Measurements from ENCODE around the gene ADGRG6.

Gene ADGRG6

DNA sequence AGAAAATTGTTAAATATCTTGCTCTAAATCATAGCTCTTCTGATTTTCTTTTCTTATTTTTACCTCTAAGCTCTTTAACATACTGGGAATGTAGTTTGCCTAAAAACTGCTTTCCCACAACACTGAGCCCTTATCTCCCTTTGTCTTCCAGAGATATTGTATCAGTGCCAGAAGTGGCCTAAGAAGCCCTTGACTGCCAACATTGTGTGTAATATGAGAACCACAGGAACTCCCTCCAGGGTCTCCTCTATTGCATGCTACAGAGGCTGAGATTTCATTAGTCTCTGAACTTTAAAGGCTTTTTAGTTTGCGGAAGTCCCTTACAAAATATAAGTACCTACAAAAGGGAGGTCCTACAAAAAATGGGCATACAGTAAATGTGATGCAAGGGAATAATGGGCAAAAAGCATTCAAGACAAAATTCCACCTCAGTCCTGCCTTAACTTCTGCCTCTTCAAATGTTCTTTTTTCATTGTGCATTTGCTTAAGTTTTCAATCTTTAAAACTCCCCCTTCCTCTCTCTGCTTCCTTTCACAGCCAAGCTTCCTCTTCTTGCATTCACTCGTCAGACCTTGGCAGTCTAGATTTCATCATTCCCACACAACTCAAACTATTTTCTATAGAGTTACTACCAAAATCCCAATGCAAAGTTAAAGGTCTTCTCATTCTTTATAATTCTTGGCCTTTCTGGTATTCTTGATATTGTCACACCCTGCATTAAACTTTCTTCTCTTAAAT lies 76.5 kb downstream of the ADGRG6 start (continued):
- TF ChIP-seq ZNF549 (tag by site-specific recombination; IDR thresholded peaks at IDR 0.05) (no peak), WT1 (tag by site-specific recombination; IDR thresholded peaks at IDR 0.05) (peak; percentile 62), GLIS2 (tag by site-specific recombination; IDR thresholded peaks at IDR 0.05) (no peak), ZSCAN16 (tag by site-specific recombination; IDR thresholded peaks at IDR 0.05) (no peak), ZNF843 (tag by site-specific recombination; IDR thresholded peaks at IDR 0.05) (peak; percentile 68; the same call in 1 of the 2 replicates), ZNF623 (tag by site-specific recombination; IDR thresholded peaks at IDR 0.05) (no peak), ZNF510 (tag by site-specific recombination; IDR thresholded peaks at IDR 0.05; ENCODE audit: insufficient replicate concordance) (no peak), EGR2 (tag by site-specific recombination; IDR thresholded peaks at IDR 0.05; ENCODE audit: low read depth) (no peak), ZNF223 (tag by site-specific recombination; IDR thresholded peaks at IDR 0.05) (no peak), ZNF140 (tag by site-specific recombination; IDR thresholded peaks at IDR 0.05) (no peak), ZNF138 (tag by site-specific recombination; IDR thresholded peaks at IDR 0.05; ENCODE audit: borderline replicate concordance) (no peak), ZEB2 (tag by site-specific recombination; IDR thresholded peaks at IDR 0.05) (peak; percentile 53), BCL11A (tag by site-specific recombination; IDR thresholded peaks at IDR 0.05; ENCODE audit: low read depth) (peak; percentile 40; the same call in 1 of the 2 replicates), ZNF677 (tag by site-specific recombination; IDR thresholded peaks at IDR 0.05) (no peak), ZBTB1 (tag by site-specific recombination; IDR thresholded peaks at IDR 0.05) (no peak), ZNF530 (tag by site-specific recombination; IDR thresholded peaks at IDR 0.05; ENCODE audit: low read depth) (no peak), ZNF777 (tag by site-specific recombination; IDR thresholded peaks at IDR 0.05; ENCODE audit: borderline replicate concordance) (no peak), YY2 (tag by site-specific recombination; IDR thresholded peaks at IDR 0.05) (no peak), ZNF239 (tag by site-specific recombination; IDR thresholded peaks at IDR 0.05) (no peak), PRDM1 (tag by site-specific recombination; IDR thresholded peaks at IDR 0.05) (peak; percentile 48; the same call in 1 of the 2 replicates), ZNF280C (tag by site-specific recombination; IDR thresholded peaks at IDR 0.05) (no peak), ZNF354C (tag by site-specific recombination; IDR thresholded peaks at IDR 0.05; ENCODE audit: borderline replicate concordance, low read depth) (no peak), ZNF670 (tag by site-specific recombination; IDR thresholded peaks at IDR 0.05; ENCODE audit: low read depth) (no peak), GLIS1 (tag by site-specific recombination; IDR thresholded peaks at IDR 0.05) (no peak), ZNF404 (tag by site-specific recombination; IDR thresholded peaks at IDR 0.05) (no peak), ZNF10 (tag by site-specific recombination; IDR thresholded peaks at IDR 0.05) (no peak), HOXA7 (CRISPR knock-in tag; IDR thresholded peaks at IDR 0.05; ENCODE audit: borderline replicate concordance) (no peak), ZNF521 (tag by site-specific recombination; IDR thresholded peaks at IDR 0.05) (no peak), KLF8 (tag by site-specific recombination; IDR thresholded peaks at IDR 0.05) (no peak), ZFP37 (tag by site-specific recombination; IDR thresholded peaks at IDR 0.05) (no peak), SP7 (tag by site-specific recombination; IDR thresholded peaks at IDR 0.05) (peak; percentile 76), RBAK (tag by site-specific recombination; IDR thresholded peaks at IDR 0.05) (no peak), TRIM28 (IDR thresholded peaks at IDR 0.05; ENCODE audit: borderline replicate concordance, low read length) (peak; percentile 97)
- TF ChIP-seq, protein P1, sequence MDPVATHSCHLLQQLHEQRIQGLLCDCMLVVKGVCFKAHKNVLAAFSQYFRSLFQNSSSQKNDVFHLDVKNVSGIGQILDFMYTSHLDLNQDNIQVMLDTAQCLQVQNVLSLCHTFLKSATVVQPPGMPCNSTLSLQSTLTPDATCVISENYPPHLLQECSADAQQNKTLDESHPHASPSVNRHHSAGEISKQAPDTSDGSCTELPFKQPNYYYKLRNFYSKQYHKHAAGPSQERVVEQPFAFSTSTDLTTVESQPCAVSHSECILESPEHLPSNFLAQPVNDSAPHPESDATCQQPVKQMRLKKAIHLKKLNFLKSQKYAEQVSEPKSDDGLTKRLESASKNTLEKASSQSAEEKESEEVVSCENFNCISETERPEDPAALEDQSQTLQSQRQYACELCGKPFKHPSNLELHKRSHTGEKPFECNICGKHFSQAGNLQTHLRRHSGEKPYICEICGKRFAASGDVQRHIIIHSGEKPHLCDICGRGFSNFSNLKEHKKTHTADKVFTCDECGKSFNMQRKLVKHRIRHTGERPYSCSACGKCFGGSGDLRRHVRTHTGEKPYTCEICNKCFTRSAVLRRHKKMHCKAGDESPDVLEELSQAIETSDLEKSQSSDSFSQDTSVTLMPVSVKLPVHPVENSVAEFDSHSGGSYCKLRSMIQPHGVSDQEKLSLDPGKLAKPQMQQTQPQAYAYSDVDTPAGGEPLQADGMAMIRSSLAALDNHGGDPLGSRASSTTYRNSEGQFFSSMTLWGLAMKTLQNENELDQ (tag by site-specific recombination; IDR thresholded peaks at IDR 0.05; ENCODE audit: low read depth) = no peak
- TF ChIP-seq, protein P2, sequence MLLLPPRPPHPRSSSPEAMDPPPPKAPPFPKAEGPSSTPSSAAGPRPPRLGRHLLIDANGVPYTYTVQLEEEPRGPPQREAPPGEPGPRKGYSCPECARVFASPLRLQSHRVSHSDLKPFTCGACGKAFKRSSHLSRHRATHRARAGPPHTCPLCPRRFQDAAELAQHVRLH (tag by site-specific recombination; IDR thresholded peaks at IDR 0.05) = no peak; the same call in 1 of the 2 replicates
- TF ChIP-seq, protein P3, sequence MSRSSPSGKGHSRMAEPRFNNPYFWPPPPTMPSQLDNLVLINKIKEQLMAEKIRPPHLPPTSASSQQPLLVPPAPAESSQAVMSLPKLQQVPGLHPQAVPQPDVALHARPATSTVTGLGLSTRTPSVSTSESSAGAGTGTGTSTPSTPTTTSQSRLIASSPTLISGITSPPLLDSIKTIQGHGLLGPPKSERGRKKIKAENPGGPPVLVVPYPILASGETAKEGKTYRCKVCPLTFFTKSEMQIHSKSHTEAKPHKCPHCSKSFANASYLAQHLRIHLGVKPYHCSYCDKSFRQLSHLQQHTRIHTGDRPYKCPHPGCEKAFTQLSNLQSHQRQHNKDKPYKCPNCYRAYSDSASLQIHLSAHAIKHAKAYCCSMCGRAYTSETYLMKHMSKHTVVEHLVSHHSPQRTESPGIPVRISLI (tag by site-specific recombination; IDR thresholded peaks at IDR 0.05) = no peak
